SJCRH30 (cell line): Measurements from ENCODE around the gene RBM38. TPM values are rescaled to one million over a fixed set of nuclear protein-coding genes. Genes with fewer than 3 reads are reported as not detected.

Experiments used
- DNase-seq, 2 experiments: peaks; one replicate each; pipeline ENCODE4 v3.0.0-alpha.2; 2015 to 2020
- H3K27ac ChIP-seq: fragments of 250-450 bp; sonication (Bioruptor Pico); 2 replicates; pipeline ENCODE4 v1.5.1; 2020; ENCODE audit warnings: mild to moderate bottlenecking, moderate library complexity
- H3K27me3 ChIP-seq: fragments of 250-450 bp; sonication (Bioruptor Pico); 2 replicates; pipeline ENCODE4 v1.5.1; 2020; ENCODE audit warnings: mild to moderate bottlenecking, moderate library complexity
- H3K36me3 ChIP-seq: fragments of 250-450 bp; sonication (Bioruptor Pico); 2 replicates; pipeline ENCODE4 v1.5.1; 2020; ENCODE audit warnings: mild to moderate bottlenecking, moderate library complexity
- H3K4me1 ChIP-seq: fragments of 250-450 bp; sonication (Bioruptor Pico); 2 replicates; pipeline ENCODE4 v1.5.1; 2020; ENCODE audit warnings: mild to moderate bottlenecking, moderate library complexity
- H3K4me3 ChIP-seq: fragments of 250-450 bp; sonication (Bioruptor Pico); 2 replicates; pipeline ENCODE4 v1.5.1; 2020; ENCODE audit warnings: mild to moderate bottlenecking, moderate library complexity
- H3K9me3 ChIP-seq: fragments of 250-450 bp; sonication (Bioruptor Pico); replicated peaks from 2 replicates; pipeline ENCODE4 v1.5.1; 2020; ENCODE audit warnings: mild to moderate bottlenecking, moderate library complexity
- total RNA-seq: library from RNA; depleted of rRNA; stranded (reverse); fragments of >200 nt; shearing (Covaris generic); gene quantifications from 2 replicates; pipeline ENCODE4 v1.2.3, GENCODE V29; 2014

The RBM38 gene
- total RNA-seq, 1 experiment from 2014 or later, result 181 TPM

DNA sequence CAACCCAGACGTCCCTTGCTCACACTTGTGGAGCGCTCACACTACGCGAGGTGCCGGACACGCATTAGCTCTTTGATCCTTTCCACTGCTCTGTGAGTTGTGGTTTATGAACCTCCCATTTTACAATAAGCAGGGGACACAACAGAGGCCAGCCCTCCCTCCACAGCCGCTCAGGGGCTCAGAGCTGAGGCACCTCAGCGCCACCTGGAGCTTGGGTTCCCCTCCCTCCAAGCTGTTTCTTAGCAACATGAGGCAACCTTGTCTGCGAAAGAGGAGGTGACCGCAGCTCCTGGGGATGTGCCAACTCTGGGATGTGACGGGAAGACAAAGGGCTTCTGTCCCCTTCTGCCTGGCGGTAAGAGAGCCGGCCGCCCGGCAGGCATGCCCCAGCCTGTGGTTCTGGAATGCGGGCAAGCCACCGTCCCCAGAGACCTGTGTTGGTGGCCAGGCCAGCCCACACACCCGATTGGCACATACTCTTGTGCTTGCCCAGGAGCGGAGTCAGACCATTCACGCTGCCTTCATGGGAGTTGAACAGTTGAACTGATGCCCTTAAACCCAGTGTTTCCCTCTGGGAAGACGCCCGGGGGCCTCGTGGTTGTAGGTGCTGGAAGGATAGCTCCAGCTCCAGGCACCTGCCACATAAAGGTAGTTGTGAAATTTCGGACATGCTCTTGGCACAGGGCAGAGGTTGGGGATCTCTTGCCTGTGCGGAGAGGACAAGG is 44.5 kb downstream of the RBM38 start:
- H3K27me3 ChIP-seq, result no peaks in the 10 kb centered on the region
- peak overlapping the region; percentile 36 for H3K27ac ChIP-seq
- no peaks in the 10 kb centered on the region for H3K9me3 ChIP-seq
- H3K36me3 ChIP-seq, result no peaks in the 10 kb centered on the region
- H3K4me1 ChIP-seq, result peaks cover 62% of the 10 kb centered on the region
- peak; percentile 100 for DNase-seq
- peak overlapping the region; percentile 4; the same call in 1 of the 2 replicates for H3K4me3 ChIP-seq

DNA sequence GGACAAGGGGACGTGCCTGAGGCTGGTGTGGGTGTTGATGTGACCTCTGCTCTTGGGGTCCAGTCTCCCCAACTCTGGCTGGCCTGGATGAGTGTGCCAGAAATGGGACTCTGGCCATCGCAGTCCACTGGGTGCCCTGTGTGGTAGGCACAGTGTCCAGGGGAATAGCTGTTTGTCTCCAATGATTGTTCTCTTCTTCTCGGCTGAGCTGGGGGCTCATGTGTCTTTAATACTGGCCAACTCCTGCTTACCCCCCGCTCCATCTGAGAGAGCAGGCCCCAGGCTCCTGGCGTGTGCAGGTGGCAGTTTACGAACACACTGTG is 45.0 kb downstream of the RBM38 start:
- H3K9me3 ChIP-seq, result no peaks in the 10 kb centered on the region
- no peak overlapping the region for H3K4me3 ChIP-seq
- no peak for DNase-seq
- peaks cover 65% of the 10 kb centered on the region for H3K4me1 ChIP-seq
- peak overlapping the region; percentile 36 for H3K27ac ChIP-seq
- H3K36me3 ChIP-seq, result no peaks in the 10 kb centered on the region
- no peaks in the 10 kb centered on the region for H3K27me3 ChIP-seq

DNA sequence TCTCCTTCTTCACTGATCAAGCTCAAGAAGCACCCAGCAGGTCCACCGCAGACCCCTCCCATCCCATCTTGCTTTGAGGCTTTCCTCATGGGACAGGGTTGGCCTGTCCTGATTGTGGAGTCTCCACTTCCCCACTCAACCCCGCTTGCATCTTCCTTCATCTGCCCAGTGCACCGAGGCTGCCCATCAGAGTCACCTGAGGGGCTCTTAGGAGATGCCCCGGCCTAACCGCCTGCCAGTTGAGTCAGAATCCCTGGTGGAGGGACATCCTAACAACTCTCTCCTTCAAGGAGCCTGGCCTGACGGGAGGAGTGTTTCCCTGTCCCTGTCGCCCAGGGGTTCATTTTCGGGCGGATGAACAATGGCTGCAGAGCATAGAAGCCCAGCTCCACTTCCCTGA is 46.1 kb downstream of the RBM38 start:
- no peak overlapping the region for H3K4me3 ChIP-seq
- peaks cover 71% of the 10 kb centered on the region for H3K4me1 ChIP-seq
- H3K9me3 ChIP-seq, result no peaks in the 10 kb centered on the region
- no peaks in the 10 kb centered on the region for H3K27me3 ChIP-seq
- H3K36me3 ChIP-seq, result no peaks in the 10 kb centered on the region
- no peak for DNase-seq
- H3K27ac ChIP-seq, result peak overlapping the region; percentile 42

DNA sequence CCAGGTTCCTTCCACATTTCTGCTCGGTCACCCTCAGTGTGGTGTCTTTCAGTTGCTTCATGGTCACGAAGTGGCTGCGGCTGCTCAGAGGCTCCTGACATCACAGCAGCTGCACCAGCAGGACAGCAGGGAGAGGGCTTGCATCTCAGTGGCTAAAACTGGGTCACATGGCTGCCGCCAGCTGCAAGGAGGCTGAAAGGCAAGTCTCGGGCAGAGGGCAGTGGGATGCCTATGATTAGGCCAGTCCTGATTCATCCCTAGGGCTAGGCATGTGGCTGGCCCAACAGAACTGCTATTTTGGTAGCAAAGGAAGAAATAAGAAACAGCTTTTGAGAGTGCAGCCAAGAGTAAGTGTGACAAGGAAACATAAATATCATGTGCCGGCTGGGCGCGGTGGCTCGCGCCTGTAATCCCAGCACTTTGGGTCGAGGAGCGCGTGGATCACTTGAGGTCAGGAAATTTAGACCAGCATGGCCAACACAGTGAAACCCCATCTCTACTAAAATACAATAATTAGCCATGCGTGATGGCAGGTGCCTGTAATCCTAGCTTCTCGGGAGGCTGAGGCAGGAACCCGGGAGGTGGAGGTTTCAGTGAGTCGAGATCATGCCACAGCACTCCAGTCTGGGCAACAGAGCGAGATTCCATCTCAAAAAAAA is 46.6 kb downstream of the RBM38 start:
- Histone ChIP-seq H3K27ac (peak overlapping the region; percentile 42), H3K4me1 (peaks cover 70% of the 10 kb centered on the region), H3K27me3 (no peaks in the 10 kb centered on the region), H3K9me3 (no peaks in the 10 kb centered on the region), H3K36me3 (no peaks in the 10 kb centered on the region), H3K4me3 (no peak overlapping the region)
- DNase-seq, result peak; percentile 83 to 86

DNA sequence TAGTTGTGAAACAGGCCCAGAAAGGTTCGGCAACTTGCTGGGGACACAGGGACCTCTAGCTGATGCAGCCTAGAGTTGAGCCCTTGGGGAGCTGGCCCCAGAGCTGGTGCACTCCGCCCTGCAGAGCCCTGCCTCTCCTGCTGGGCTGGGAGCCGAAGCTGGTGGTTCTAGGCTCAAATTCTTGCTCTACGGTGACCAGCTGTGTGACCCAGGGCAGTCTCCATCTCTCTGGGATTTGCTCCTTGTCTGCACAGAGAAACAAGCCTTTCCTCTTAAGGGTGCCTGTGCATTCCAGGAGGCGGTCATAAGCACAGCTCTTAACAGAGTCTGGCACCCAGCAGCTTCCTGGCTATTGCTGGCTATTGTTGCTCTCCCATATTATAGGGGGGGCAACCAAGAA is 47.4 kb downstream of the RBM38 start:
- Histone ChIP-seq H3K27ac (peak overlapping the region; percentile 42), H3K4me1 (peaks cover 63% of the 10 kb centered on the region), H3K4me3 (no peak overlapping the region), H3K27me3 (no peaks in the 10 kb centered on the region), H3K9me3 (no peaks in the 10 kb centered on the region), H3K36me3 (no peaks in the 10 kb centered on the region)
- DNase-seq, result peak; percentile 56 to 74

DNA sequence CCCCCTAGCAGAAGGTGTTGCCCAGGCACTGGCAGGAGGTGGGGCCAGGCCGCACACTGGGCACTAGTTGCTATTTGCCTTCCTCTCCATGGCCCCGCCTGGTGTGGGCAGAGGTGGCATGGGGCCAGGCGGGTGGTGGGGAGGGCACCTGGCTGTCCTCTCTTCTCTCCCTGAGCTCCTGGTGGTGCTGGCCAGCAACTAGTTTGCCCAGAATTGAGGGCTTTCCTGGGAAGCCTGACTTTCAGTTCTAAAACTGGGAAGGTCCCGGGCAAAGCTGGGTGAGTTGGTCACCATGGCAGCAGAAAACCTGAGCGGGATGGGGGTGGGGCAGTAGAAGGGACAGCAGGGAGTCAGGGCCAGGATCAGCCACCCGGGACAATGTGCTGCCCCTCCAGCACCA is 48.2 kb downstream of the RBM38 start:
- Histone ChIP-seq H3K4me3 (no peak overlapping the region), H3K4me1 (peaks cover 55% of the 10 kb centered on the region), H3K9me3 (no peaks in the 10 kb centered on the region), H3K36me3 (no peaks in the 10 kb centered on the region), H3K27me3 (no peaks in the 10 kb centered on the region), H3K27ac (no peak overlapping the region)
- no peak for DNase-seq

DNA sequence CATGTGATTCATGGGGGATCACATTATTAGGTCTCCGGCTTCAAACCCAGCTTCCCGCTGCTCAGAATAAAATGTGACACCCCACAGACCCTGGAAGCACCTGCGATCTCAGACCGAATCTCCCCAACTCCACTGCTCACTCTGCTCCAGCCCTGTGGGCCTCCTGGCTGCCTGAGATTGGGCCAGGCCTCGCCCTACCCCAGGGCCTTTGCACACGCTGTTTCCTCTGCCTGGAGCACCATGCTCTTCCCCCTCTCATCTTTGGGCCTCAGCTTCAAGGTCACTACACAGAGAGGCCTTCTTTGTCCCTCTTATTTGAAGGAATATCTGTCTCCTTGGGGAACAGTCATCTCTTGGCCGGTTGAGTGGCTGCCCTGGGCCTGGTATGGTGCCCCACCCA is 48.8 kb downstream of the RBM38 start:
- Histone ChIP-seq H3K4me1 (peaks cover 49% of the 10 kb centered on the region), H3K27me3 (no peaks in the 10 kb centered on the region), H3K9me3 (no peaks in the 10 kb centered on the region), H3K27ac (no peak overlapping the region; the same call in 1 of the 2 replicates), H3K4me3 (no peak overlapping the region), H3K36me3 (no peaks in the 10 kb centered on the region)
- DNase-seq, result no peak

DNA sequence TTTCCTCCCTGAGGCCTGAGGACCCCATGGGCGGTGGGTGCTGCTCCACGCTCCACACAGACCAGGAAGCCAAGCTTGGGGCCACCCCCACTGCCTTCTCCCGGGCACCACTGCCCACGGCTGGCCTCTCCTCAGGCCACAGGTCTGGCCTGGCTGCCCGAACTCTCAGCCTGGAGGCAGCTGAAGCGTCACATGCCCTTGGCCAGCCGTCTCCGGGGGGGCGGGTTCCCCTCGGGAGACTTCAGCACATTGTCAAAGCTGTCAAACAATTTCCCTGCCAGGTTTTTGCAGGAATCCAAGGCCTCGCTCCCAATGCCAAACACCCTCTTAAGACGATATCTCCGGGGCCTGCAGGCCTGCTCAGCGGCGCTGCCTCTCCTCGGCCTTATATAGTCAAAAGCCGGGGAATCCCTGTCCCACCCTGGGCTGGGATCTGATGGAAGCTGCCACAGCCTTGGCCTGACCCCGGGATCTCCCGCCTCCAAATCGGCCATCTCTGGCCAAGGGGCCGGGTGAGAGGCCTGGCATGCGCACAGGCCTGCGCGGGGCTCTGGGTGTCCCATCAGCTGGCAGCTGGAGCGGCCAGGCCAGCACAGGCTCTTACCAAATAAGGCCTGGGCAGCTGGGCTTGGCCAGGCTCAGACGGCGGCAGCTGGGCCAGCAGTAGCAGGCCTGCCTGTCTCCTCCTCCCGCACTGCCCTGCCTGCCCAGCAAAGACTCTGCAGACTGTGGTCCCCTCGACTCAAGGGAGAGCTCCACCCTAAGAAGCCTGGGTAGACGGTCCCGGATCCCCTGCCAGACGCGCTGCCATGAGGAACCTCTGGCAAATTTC is 49.7 kb downstream of the RBM38 start:
- peak; percentile 97 for DNase-seq
- Histone ChIP-seq H3K27ac (peak overlapping the region; percentile 56), H3K36me3 (no peaks in the 10 kb centered on the region), H3K4me3 (no peak overlapping the region), H3K9me3 (no peaks in the 10 kb centered on the region; the same call in 1 of the 2 replicates), H3K4me1 (peaks cover 42% of the 10 kb centered on the region), H3K27me3 (no peaks in the 10 kb centered on the region)

DNA sequence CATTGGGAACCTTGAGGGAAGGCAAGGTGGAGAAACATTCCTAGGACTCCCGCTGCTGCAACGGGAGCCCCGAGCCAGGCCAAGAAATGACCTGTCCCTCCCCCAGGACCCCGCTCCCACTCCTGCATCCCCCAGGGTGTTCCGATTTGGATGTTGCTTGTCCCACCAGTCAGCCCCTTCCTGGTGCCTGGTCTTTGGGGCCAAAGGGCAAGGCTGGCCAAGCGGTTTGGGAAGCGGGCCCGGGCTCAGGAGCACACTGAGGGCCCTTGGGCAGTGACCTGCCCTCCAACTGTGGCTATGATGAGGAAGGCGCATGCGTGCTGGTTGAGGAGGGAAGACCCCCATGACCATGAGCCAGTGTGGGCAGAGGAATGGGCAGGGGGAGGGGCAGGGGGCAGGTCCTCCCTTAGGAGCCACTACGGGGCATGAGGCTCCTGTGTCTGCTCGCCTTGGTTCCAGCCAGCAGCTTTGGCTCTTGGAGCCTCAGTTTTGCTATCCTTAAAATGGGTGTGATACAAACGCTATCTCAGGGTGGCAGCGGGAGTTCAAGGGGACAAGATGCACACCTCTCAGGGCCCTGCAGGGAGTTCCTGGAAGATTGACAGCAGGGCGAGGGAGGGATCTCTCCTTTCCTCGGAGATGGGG is 50.4 kb downstream of the RBM38 start:
- peak overlapping the region; percentile 56 for H3K27ac ChIP-seq
- peaks cover 35% of the 10 kb centered on the region for H3K4me1 ChIP-seq

DNA sequence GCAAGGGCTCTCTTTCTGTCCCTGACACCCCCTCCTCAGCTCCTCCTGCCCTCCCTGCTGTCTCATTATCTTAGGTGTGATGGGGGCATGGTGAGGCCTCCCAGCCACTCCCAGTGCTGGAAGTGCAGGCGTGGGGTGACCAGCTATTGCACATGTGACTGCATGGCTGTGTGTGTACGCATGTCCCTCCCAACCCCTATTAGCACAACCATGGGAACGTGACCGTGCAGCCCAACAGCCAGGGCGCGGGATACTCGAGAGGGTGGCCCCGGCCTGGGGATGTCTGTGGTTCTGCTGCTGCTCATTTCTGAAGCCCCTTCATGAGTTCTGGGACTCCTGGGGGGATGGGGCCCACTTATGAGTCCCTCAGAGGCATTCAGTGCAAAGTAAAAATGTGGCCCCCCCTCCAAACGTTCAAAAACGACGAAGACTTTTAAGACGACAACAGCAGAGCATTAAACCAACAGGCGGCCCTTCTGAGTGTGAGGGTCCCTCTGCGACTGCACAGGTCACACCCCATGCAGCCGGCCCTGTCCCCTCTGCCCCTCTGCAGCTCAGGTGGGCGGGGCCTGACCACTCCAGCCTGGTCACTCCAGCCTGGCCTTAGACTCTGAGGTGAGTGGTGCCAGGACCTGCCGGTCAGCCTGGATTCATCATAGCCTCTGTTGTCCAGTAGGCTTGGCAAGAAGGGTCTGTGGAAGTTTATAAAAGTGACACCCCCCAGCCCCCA is 51.1 kb downstream of the RBM38 start:
- Histone ChIP-seq H3K4me3 (no peak overlapping the region), H3K4me1 (peaks cover 33% of the 10 kb centered on the region), H3K36me3 (no peaks in the 10 kb centered on the region), H3K9me3 (no peaks in the 10 kb centered on the region; the same call in 1 of the 2 replicates), H3K27me3 (no peaks in the 10 kb centered on the region), H3K27ac (no peak overlapping the region)
- DNase-seq, result no peak

More for the DNA sequence above, 50.4 kb downstream of the RBM38 start:
- H3K36me3 ChIP-seq, result no peaks in the 10 kb centered on the region
- H3K9me3 ChIP-seq, result no peaks in the 10 kb centered on the region; the same call in 1 of the 2 replicates
- DNase-seq, result no peak
- H3K27me3 ChIP-seq, result no peaks in the 10 kb centered on the region
- no peak overlapping the region for H3K4me3 ChIP-seq

DNA sequence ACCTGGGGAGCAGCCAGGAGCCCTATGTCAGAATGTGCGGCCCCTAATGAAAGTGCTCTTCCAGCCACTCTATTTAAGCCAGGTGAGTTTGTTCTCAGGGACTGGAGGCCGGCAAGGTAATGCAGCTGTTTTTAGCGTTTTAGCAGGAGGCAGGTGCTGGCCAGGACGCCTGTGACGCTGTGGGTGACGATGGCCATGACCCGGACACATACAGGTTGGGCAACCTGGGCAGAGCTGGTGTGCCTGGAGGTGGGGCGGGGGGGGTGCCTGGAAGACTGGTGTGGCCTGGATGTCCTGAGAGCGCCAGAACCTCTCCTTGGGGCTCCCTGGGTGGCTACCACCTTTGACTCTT is 51.7 kb downstream of the RBM38 start:
- Histone ChIP-seq H3K27ac (no peak overlapping the region), H3K4me1 (peaks cover 28% of the 10 kb centered on the region), H3K27me3 (peaks cover 2% of the 10 kb centered on the region; the same call in 1 of the 2 replicates), H3K9me3 (no peaks in the 10 kb centered on the region; the same call in 1 of the 2 replicates), H3K4me3 (no peak overlapping the region), H3K36me3 (no peaks in the 10 kb centered on the region)
- no peak for DNase-seq

DNA sequence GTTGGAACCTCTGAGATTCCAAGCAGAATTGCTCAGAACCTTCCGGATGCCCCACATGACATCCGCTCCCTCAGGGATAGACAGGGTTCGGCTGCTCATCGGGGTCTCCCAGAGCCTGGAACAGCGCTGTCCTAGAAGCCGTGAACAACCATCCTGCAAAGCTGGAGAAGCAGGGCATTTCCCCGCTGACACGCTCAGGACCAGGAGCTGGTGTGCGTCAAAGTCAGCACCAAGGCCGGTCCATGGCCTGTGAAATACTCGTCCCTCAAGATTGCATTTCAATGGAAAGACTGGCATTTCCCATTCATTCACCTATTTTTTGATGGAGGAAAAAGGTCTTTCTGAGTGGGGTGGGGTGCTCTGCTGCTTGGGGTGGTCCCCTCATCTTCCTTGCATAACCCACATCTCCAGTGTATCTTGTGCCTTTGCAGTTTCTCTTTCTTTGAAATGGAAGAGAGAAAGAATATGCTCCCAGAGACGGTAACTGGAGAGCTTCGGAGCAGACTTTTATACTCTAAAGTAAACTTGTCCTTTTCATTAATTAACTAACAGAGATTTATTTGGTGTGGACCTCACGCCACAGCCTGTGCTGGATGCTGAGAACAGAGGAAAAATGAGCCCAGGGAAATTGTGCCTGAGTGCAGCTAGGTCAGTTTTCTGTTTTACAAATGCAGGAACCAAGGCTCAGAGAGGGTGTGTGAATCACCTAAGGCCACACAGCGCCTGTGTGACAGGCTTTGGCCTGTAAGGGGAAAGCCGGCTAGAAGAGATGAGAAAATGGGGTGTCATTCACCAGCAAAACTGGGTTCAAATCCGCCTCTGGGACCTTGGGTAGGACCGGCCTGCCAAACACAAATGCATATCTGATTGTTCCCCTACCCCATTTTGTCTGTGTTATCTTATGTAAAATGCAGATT is 52.4 kb downstream of the RBM38 start:
- Histone ChIP-seq H3K27ac (no peak overlapping the region), H3K4me1 (peaks cover 22% of the 10 kb centered on the region), H3K9me3 (no peaks in the 10 kb centered on the region; the same call in 1 of the 2 replicates), H3K4me3 (no peak overlapping the region), H3K27me3 (peaks cover 3% of the 10 kb centered on the region; the same call in 1 of the 2 replicates), H3K36me3 (no peaks in the 10 kb centered on the region)
- DNase-seq, result no peak

DNA sequence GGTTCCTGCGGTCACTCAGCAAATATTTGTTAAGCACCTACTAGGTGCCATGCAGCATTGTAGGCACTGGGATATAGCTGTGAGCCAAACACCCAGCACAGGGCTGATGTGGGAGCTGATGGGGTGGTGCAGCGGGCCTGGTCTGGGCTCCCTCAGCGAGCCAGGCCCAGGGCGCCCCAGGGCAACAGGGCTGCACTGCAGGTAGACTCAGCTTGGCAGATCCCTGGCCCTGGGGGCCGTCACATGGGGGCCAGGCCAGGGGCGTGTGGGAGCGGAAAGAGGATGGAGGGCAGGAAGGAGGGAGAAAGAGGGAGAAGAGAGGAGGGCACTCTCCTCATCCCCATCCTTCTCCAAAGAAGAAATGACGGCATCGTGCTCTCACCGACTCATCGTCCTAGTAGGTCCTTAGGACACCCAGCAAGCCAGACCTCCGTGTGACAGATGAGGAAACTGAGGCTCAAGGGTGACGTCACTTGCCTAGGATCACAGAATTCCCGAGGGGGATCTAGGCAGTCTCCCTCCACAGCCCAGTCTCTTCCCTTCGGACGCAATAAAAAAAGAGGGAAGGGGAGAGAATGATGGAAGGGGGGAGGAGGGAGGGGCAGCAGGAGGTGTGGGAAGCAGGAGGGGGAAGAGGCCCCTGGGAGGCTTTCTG is 53.3 kb downstream of the RBM38 start:
- peaks cover 20% of the 10 kb centered on the region for H3K4me1 ChIP-seq
- DNase-seq, result no peak
- H3K27ac ChIP-seq, result no peak overlapping the region
- H3K9me3 ChIP-seq, result no peaks in the 10 kb centered on the region; the same call in 1 of the 2 replicates
- H3K36me3 ChIP-seq, result no peaks in the 10 kb centered on the region
- H3K4me3 ChIP-seq, result no peak overlapping the region
- H3K27me3 ChIP-seq, result peaks cover 3% of the 10 kb centered on the region
